Activated naive CD4-positive, alpha-beta T cell treated with Interleukin-2 at 50 U/mL for 16 hours (primary cell): Measurements from ENCODE around the gene DIAPH2.

Experiments used
- DNase-seq: peaks from one replicate; pipeline ENCODE4 v3.0.0-alpha.2; 2020

The DIAPH2 gene

GRCh38 chrX:97210501-97210900 is 525.9 kb downstream of the DIAPH2 start:
- no peak for DNase-seq

DNA sequence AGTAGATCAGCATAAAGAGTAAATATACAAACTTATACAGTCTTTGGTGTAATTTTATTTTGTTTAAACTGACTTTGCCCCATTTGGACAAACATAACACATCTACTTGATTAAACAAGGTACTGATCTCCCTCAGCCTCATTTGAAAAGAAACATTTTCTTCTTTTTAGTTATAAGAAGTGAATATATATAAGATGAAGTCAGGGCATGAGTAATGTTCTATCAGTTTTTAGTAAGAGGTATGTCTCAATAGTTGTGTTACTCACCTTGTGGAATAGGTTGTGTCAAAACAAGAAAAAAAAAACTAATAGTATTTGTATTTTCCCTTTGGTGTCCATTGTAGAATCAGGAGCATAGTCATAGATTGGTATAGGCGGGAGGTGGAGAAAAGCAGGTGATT is 526.4 kb downstream of the DIAPH2 start:
- no peak for DNase-seq

GRCh38 chrX:97215186-97215585 is 530.5 kb downstream of the DIAPH2 start:
- no peak for DNase-seq

- no peak for DNase-seq
Observed at GRCh38 chrX:97224148-97224547, 539.5 kb downstream of the DIAPH2 start.

DNA sequence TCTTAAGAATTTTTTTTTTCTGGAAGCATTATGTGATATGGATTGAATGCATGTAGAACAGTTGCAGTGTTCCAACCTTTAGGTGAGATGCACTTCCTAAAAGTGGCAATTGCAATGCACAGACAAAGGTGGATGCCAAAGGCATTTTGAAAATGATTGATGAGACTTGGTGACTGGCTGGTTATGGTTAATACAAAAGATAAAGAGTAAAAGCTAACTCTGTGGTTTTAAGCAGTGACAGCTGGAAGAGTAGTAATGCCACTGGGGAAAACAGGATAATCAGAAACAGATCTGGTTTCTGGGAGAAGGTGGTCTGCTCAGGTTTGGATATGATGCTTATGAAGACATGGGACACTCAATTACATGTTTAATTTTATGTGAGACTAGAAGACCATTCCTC is 544.7 kb downstream of the DIAPH2 start:
- DNase-seq, result no peak

DNA sequence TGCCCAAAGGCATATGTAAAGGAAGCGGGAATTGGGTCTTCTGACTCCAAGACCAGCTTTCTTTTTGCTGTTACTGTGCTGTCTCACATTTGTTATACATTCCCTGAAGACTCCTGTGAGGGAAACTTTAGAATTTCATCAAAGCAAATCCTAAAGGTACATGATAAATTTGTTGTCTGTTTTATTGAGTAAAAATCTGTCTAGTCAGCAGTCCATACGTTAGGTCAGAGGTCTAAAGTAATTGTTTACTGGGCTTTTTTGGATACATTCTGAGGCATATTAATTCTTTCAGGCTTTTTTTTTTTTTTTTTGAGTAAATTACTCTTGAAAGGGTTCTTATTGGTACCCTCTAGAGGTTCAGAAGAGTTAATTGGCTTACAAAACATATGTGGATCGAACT is 546.3 kb downstream of the DIAPH2 start:
- DNase-seq, result no peak

DNA sequence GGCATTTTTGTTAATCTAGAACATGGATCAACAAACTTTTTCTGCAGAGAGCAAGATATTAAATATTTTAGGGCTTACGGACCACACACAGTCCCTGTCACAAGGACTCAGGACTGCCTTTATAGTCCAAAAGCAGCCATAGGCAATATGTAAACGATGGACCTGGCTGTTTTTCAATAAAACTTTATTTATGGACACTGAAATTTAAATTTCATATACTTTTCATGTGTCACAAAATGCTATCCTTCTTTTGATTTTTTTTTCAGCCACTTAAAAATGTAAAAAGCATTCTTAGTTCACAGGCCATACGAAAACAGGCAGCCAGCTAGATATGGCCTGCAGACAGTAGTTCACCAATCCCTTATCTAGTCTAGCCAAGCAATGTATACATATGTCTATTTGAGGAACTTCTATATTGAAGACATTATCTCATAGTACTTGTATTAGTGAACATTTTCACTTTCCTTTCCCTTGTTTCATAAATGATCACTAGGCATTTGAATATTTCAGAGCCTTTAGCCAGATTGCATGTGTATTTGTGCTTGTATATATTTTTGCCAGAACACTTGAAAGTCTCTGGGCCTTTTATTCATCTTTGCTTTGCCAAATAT is 549.9 kb downstream of the DIAPH2 start:
- DNase-seq, result no peak

- DNase-seq, result no peak
Observed at GRCh38 chrX:97238632-97239031, 554.0 kb downstream of the DIAPH2 start.

DNA sequence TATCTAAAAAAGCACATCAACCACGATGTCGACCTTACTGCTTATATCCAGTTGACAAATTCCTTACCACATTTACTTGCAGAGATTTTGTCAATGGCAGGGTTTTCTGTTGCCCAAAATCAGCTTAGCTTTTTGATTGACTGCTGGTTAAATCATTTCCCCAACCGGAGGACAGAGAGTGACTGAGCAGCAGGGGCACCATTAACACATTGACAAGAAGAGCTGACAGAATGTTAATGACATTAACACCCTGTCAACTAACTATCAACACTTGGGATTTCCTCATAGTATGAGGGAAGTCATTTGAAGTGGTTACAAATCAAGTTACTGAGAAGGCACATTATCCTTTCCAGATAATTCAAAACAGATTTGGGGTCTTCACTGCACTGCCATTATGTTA is 567.5 kb downstream of the DIAPH2 start:
- DNase-seq, result no peak

DNA sequence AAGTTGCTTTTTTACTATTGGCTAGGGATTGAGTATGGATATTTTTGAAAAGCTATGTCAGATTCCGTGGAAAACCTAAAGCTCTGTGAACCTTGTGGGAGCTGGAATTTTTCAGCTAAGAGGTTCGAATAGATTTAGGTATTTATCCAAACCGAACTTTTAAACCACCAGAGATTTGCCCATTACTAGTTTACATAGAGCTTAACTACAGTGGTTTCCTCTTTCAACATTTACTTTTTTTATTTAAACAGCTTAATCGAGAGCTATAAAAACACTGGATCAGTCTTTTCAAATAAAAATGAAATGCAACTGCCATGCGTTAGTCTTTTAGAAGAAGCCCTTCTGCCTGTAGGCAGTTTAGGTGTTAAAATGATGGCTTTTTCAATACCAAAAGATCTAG is 576.0 kb downstream of the DIAPH2 start:
- no peak for DNase-seq

- no peak for DNase-seq
Observed at GRCh38 chrX:97266406-97267121, 581.9 kb downstream of the DIAPH2 start.

- DNase-seq, result no peak
Observed at GRCh38 chrX:97267396-97268181, 582.9 kb downstream of the DIAPH2 start.

- no peak for DNase-seq
Observed at GRCh38 chrX:97268182-97268680, 583.6 kb downstream of the DIAPH2 start.

- DNase-seq, result no peak
Observed at GRCh38 chrX:97284531-97284930, 599.9 kb downstream of the DIAPH2 start.

GRCh38 chrX:97290199-97290598 is 605.6 kb downstream of the DIAPH2 start:
- DNase-seq, result no peak

GRCh38 chrX:97294041-97294440 is 609.4 kb downstream of the DIAPH2 start:
- no peak for DNase-seq

DNA sequence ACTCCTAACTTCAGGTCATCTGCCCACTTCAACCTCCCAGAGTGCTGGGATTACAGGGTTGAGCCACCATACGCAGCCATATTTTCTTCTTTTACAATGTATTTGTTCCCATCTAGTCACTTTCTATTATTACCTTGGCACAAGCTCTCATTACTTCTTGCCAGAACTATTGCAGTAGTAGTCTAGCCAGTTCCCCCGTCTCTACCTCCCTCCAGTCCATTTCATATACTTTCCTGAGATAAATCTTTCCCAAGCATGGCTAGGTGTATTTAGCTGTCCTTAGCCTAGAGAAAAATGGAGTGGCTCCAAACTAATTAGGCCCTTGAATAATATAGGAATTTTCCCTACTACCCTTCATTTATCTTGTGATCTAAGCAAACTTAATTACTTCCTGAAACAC is 611.3 kb downstream of the DIAPH2 start:
- no peak for DNase-seq

GRCh38 chrX:97306771-97307470 is 622.3 kb downstream of the DIAPH2 start:
- DNase-seq, result no peak

DNA sequence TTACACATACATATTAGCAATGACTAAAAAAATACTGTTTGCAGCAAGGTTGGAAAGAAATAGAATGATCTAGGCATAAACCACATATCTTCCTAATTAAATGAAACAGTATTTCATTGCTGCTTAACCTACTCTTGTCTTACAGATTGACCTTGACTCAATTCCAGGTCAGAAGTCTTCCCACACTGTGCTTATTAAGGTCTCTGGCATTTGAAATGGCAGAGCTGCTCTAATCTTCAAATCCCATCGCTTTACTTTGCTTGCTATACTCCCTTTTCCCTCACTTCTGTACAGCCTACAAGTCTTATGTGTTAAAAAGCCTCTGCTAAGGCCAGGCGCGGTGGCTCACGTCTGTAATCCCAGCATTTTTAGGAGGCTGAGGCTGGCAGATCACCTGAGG is 623.5 kb downstream of the DIAPH2 start:
- no peak for DNase-seq

DNA sequence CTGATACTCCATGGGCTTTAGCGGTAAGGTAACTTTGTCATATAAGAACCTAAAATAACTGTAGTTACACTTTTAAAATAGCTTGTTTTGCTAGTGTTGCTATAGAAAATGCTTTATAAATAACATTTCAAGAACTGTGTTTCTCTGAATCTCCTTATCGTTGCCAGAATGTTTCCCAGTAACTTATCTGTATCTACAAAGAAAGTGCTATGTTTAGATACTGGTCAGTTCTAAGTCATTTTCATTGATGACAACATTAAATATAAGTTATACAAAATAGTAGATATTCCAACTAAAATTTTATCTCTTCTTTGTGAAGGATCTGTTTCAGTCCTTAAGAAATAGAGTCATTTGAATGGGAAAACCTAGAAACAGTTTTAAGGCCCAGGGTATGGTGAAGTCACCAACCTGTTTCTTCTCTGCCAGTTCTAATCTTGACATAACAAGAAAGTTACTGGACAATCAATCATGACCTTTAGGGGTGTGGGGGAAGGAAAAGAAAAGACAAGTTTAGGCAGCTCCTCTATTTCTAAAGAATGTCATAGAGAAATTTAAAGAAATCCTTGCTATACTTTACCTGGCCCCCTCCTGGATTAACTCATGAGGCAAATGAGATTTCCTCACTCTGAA is 625.0 kb downstream of the DIAPH2 start:
- DNase-seq, result no peak

GRCh38 chrX:97310373-97310772 is 625.7 kb downstream of the DIAPH2 start:
- DNase-seq, result no peak

DNA sequence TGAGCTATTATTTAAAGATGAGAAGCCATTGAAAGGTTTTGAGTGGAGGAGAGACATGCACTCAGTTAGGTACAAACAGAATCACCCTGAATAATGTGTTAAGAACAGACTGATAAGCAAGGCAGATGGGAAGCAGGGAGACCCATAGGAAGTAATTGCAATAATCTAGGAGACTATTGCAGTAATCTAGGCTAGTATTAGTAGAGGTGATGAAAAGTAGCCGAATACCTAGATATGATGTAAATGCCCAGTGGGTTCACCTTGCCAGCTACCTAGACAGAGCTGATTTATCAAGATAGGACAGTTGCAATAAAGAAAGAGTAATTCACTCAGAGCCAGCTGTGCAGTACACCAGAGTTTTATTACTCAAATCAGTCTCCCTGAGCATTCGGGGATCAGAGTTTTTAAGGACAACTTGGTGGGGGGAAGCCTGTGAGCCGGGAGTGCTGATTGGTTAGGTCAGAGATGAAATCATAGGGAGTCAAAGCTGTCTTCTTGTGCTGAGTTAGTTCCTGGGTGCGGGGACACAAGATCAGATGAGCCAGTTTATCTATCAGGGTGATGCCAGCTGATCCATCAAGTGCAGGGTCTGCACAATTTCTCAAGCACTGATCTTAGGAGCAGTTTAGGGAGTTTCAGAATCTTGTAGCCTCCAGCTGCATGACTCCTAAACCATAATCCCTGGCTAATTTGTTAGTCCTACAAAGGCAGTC is 626.6 kb downstream of the DIAPH2 start:
- DNase-seq, result no peak
